HL-60 (cell line): ENCODE measurements around the gene NTSR2.

Source experiments
- GABPA ChIP-seq: IDR thresholded peaks from 2 replicates; pipeline ENCODE4 v1.6.1; 2012; ENCODE audit warnings: low read depth
- TF ChIP-seq, protein P1 (sequence below): IDR thresholded peaks from one replicate; pipeline ENCODE4 v1.5.1; 2011; ENCODE audit warnings: low read length, control low read depth, inconsistent platforms; ENCODE audit not compliant: insufficient read depth

DNA sequence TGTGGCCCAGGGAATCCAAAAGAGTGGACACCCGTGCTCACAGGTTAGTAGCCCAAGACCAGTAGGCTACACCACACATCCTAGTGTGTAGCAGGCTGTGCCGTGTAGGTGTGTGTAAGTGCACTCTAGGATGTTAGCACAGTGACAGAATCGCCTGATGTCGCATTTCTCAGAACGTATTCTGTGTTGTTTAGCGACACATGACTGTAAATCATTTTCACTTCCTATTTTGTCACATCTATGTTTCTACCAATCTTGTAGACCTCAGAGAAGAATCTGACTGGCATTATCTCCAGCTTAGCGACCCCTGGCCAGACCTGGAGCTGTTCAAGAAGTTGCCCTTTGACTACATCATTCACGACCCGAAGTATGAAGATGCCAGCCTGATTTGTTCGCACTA is 45.1 kb downstream of the NTSR2 start:
- TF ChIP-seq, protein P1, sequence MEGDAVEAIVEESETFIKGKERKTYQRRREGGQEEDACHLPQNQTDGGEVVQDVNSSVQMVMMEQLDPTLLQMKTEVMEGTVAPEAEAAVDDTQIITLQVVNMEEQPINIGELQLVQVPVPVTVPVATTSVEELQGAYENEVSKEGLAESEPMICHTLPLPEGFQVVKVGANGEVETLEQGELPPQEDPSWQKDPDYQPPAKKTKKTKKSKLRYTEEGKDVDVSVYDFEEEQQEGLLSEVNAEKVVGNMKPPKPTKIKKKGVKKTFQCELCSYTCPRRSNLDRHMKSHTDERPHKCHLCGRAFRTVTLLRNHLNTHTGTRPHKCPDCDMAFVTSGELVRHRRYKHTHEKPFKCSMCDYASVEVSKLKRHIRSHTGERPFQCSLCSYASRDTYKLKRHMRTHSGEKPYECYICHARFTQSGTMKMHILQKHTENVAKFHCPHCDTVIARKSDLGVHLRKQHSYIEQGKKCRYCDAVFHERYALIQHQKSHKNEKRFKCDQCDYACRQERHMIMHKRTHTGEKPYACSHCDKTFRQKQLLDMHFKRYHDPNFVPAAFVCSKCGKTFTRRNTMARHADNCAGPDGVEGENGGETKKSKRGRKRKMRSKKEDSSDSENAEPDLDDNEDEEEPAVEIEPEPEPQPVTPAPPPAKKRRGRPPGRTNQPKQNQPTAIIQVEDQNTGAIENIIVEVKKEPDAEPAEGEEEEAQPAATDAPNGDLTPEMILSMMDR, result no peak
- no peak for TF ChIP-seq GABPA
